ENCODE data around the gene CEP128.

The CEP128 gene

GRCh38 chr14:80700601-80701000 lies 240.9 kb downstream of the CEP128 start:
- H3K9me3 ChIP-seq: no peaks in the 10 kb centered on the region
- in situ Hi-C loops (cut with MboI; ENCODE audit: low sequenced_read_pairs): no loop called here
- peaks cover 13% of the 10 kb centered on the region for H3K4me1 ChIP-seq
- no peaks in the 10 kb centered on the region for H3K27me3 ChIP-seq (ENCODE audit: low read depth)
- DNase-seq (ENCODE audit: low spot score in 2 of 2): peak in 1 of 2 experiments; percentile 92
- H3K36me3 ChIP-seq (replicated peaks): no peaks in the 10 kb centered on the region
- no peak overlapping the region for H3K4me3 ChIP-seq

DNA sequence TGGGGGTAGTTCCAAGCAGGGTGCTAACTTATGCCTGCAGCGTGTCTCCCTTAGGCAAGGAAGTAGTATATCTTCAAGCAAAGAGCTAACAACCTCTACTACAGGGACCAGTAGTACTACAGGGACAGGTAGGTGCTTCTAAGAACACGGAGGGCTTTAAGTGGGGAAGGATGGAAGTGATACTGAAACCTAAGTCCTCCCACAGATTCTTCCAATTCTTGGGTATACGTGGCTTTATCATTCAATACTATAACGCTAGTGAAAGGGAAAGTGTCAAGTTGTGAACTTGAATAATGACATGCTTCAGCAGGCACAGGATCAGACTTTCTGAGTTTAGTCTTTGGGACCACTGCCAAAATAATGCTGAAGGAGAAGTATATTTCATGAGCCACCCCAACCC lies 241.7 kb downstream of the CEP128 start:
- Histone ChIP-seq H3K4me3 (no peak overlapping the region), H3K9me3 (no peaks in the 10 kb centered on the region), H3K4me1 (peaks cover 13% of the 10 kb centered on the region), H3K27me3 (ENCODE audit: low read depth) (no peaks in the 10 kb centered on the region), H3K36me3 (replicated peaks) (no peaks in the 10 kb centered on the region)
- DNase-seq (ENCODE audit: low spot score in 2 of 2): peak in 1 of 2 experiments; percentile 16
- in situ Hi-C loops (cut with MboI; ENCODE audit: low sequenced_read_pairs): no loop called here

- in situ Hi-C loops (cut with MboI; ENCODE audit: low sequenced_read_pairs): no loop called here
- H3K9me3 ChIP-seq: no peaks in the 10 kb centered on the region
- H3K27me3 ChIP-seq (ENCODE audit: low read depth): no peaks in the 10 kb centered on the region
- no peak for DNase-seq (ENCODE audit: low spot score in 2 of 2)
- no peaks in the 10 kb centered on the region for H3K36me3 ChIP-seq (replicated peaks)
- H3K4me1 ChIP-seq: peaks cover 13% of the 10 kb centered on the region
- H3K4me3 ChIP-seq: no peak overlapping the region
Measured at GRCh38 chr14:80698974-80699373, 242.6 kb downstream of the CEP128 start.

- H3K4me3 ChIP-seq: no peak overlapping the region
- in situ Hi-C loops (cut with MboI; ENCODE audit: low sequenced_read_pairs): no loop called here
- H3K27me3 ChIP-seq (ENCODE audit: low read depth): no peaks in the 10 kb centered on the region
- H3K4me1 ChIP-seq: peaks cover 7% of the 10 kb centered on the region
- DNase-seq (ENCODE audit: low spot score in 2 of 2): no peak
- no peaks in the 10 kb centered on the region for H3K36me3 ChIP-seq (replicated peaks)
- H3K9me3 ChIP-seq: no peaks in the 10 kb centered on the region
Measured at GRCh38 chr14:80695869-80696268, 245.7 kb downstream of the CEP128 start.

DNA sequence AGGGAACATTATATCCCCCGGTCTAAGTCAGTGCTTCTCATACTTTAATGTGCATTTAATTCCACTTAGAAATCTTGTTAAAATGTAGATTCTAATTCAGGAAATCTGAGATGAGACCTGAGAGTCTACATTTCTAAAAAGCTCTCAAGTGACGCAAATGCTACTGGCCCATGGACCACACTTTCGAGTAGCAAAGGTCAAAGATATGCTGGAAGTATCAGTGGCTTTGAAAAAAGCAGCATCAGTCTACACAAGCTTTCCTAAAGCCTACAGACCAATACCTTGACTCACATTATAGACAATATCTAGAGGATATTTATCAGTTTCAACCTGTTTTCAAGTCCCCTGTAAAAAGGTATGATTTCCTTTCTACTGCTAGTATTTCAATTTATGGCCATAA lies 248.6 kb downstream of the CEP128 start:
- no peaks in the 10 kb centered on the region for H3K4me1 ChIP-seq
- H3K27me3 ChIP-seq (ENCODE audit: low read depth): no peaks in the 10 kb centered on the region
- H3K36me3 ChIP-seq (replicated peaks): no peaks in the 10 kb centered on the region
- H3K9me3 ChIP-seq: no peaks in the 10 kb centered on the region
- no peak overlapping the region for H3K4me3 ChIP-seq
- DNase-seq (ENCODE audit: low spot score in 2 of 2): no peak
- in situ Hi-C loops (cut with MboI; ENCODE audit: low sequenced_read_pairs): no loop called here

- in situ Hi-C loops (cut with MboI; ENCODE audit: low sequenced_read_pairs): no loop called here
- DNase-seq (ENCODE audit: low spot score in 2 of 2): no peak
Measured at GRCh38 chr14:80681651-80682050, 259.9 kb downstream of the CEP128 start.

DNA sequence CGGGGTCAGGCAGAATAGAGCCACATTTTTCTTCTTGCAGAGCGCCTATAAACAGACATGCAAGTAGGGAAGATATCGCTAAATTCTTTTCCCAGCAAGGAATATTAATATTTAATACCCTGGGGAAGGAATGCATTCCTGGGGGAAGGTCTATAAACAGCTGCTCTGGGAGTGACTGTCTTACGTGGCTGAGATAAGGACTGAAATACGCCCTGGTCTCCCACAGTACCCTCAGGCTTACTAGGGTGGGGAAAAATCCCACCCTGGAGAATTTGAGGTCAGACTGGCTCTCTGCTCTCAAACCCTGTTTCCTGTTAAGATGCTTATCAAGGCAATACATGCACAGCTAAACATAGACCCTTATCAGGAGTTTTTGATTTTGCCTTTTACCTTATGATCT lies 262.3 kb downstream of the CEP128 start:
- no peak overlapping the region for H3K4me3 ChIP-seq
- in situ Hi-C loops (cut with MboI; ENCODE audit: low sequenced_read_pairs): no loop called here
- no peaks in the 10 kb centered on the region; the same call in 1 of the 2 replicates for H3K4me1 ChIP-seq
- no peaks in the 10 kb centered on the region for H3K36me3 ChIP-seq (replicated peaks)
- no peaks in the 10 kb centered on the region for H3K27me3 ChIP-seq (ENCODE audit: low read depth)
- no peak for DNase-seq (ENCODE audit: low spot score in 2 of 2)
- no peaks in the 10 kb centered on the region for H3K9me3 ChIP-seq

More at GRCh38 chr14:80681651-80682050, 259.9 kb downstream of the CEP128 start:
- Histone ChIP-seq H3K4me3 (no peak overlapping the region), H3K27me3 (ENCODE audit: low read depth) (no peaks in the 10 kb centered on the region), H3K36me3 (replicated peaks) (no peaks in the 10 kb centered on the region), H3K4me1 (no peaks in the 10 kb centered on the region), H3K9me3 (no peaks in the 10 kb centered on the region)

- in situ Hi-C loops (cut with MboI; ENCODE audit: low sequenced_read_pairs): no loop called here
- Histone ChIP-seq H3K4me3 (no peak overlapping the region), H3K4me1 (no peaks in the 10 kb centered on the region; the same call in 1 of the 2 replicates), H3K9me3 (no peaks in the 10 kb centered on the region), H3K36me3 (replicated peaks) (no peaks in the 10 kb centered on the region), H3K27me3 (ENCODE audit: low read depth) (no peaks in the 10 kb centered on the region)
- no peak for DNase-seq (ENCODE audit: low spot score in 2 of 2)
Measured at GRCh38 chr14:80678436-80678835, 263.1 kb downstream of the CEP128 start.

GRCh38 chr14:80669426-80669825 lies 272.1 kb downstream of the CEP128 start:
- Histone ChIP-seq H3K4me3 (no peak overlapping the region), H3K27me3 (ENCODE audit: low read depth) (no peaks in the 10 kb centered on the region), H3K36me3 (replicated peaks) (no peaks in the 10 kb centered on the region), H3K4me1 (peaks cover 7% of the 10 kb centered on the region), H3K9me3 (no peaks in the 10 kb centered on the region)
- no peak for DNase-seq (ENCODE audit: low spot score in 2 of 2)
- in situ Hi-C loops (cut with MboI; ENCODE audit: low sequenced_read_pairs): no loop called here

- no peaks in the 10 kb centered on the region for H3K36me3 ChIP-seq (replicated peaks)
- no peak overlapping the region for H3K4me3 ChIP-seq
- H3K27me3 ChIP-seq (ENCODE audit: low read depth): no peaks in the 10 kb centered on the region
- peaks cover 7% of the 10 kb centered on the region for H3K4me1 ChIP-seq
- H3K9me3 ChIP-seq: no peaks in the 10 kb centered on the region
- no peak for DNase-seq (ENCODE audit: low spot score in 2 of 2)
- in situ Hi-C loops (cut with MboI; ENCODE audit: low sequenced_read_pairs): no loop called here
Measured at GRCh38 chr14:80664576-80664975, 277.0 kb downstream of the CEP128 start.

DNA sequence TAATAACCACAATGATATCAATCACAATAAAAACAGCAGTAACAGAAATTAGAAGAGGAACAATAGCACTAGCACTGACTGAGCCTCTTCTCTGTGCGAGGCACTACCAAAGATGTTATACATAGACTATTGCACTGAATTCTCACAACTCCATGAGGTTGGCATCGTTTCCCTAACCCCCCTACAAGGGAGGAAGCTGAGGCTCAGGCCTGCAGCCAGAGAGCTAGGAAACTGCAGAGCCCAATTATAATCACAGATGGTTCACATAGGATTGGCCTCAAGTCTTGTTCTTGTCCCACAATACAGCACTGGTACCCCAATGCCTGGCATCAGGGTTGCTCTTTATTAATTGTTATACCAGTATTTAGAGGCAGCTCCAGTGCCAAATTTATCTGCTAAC lies 278.0 kb downstream of the CEP128 start:
- Histone ChIP-seq H3K36me3 (replicated peaks) (no peaks in the 10 kb centered on the region), H3K9me3 (no peaks in the 10 kb centered on the region), H3K27me3 (ENCODE audit: low read depth) (no peaks in the 10 kb centered on the region), H3K4me3 (no peak overlapping the region), H3K4me1 (peaks cover 7% of the 10 kb centered on the region)
- in situ Hi-C loops (cut with MboI; ENCODE audit: low sequenced_read_pairs): no loop called here
- no peak for DNase-seq (ENCODE audit: low spot score in 2 of 2)

DNA sequence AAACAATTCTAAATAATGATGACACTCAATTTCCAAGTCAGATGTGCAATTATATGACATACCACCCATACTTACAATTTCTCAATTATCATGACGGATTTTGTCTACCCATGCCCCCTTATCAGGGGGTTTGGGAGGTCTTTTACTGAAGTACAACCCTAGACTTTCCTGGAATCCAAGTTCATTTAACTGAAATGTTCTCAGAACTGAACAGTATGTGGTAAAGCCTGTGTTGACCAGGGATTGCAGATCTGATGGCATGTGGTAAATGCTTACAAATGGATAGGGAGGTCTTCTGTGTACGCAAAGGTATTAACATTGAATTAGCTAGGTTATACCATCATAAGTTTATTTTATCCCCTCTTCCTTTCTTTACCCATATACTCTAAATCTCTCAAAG lies 281.8 kb downstream of the CEP128 start:
- H3K9me3 ChIP-seq: no peaks in the 10 kb centered on the region
- no peaks in the 10 kb centered on the region for H3K27me3 ChIP-seq (ENCODE audit: low read depth)
- H3K4me1 ChIP-seq: no peaks in the 10 kb centered on the region
- H3K36me3 ChIP-seq (replicated peaks): no peaks in the 10 kb centered on the region
- DNase-seq (ENCODE audit: low spot score in 2 of 2): no peak
- no peak overlapping the region for H3K4me3 ChIP-seq
- in situ Hi-C loops (cut with MboI; ENCODE audit: low sequenced_read_pairs): no loop called here

- in situ Hi-C loops (cut with MboI; ENCODE audit: low sequenced_read_pairs): no loop called here
- Histone ChIP-seq H3K27me3 (ENCODE audit: low read depth) (no peaks in the 10 kb centered on the region), H3K4me3 (no peak overlapping the region), H3K36me3 (replicated peaks) (no peaks in the 10 kb centered on the region), H3K4me1 (no peaks in the 10 kb centered on the region), H3K9me3 (no peaks in the 10 kb centered on the region)
- no peak for DNase-seq (ENCODE audit: low spot score in 2 of 2)
Measured at GRCh38 chr14:80658733-80659132, 282.8 kb downstream of the CEP128 start.

DNA sequence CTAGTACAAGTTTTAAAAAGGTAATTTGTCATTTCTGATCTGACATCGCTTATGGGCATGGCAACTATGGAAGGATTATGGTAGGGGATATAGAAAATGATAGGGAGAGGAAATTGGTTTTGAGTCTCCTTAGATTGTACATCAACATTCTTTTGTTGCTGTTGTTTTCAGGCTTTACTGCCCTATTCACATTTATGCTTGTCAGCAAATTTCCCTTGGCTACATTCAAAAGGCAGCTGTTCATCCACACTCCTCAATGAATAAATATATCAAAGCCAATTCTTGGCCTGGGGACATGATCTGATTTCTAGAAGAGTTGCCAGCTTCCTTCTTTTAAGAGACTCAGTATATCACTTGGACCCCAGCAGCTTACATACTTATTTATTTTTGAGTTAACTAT lies 283.4 kb downstream of the CEP128 start:
- Histone ChIP-seq H3K36me3 (replicated peaks) (no peaks in the 10 kb centered on the region), H3K4me1 (no peaks in the 10 kb centered on the region), H3K27me3 (ENCODE audit: low read depth) (no peaks in the 10 kb centered on the region), H3K4me3 (no peak overlapping the region), H3K9me3 (no peaks in the 10 kb centered on the region)
- DNase-seq (ENCODE audit: low spot score in 2 of 2): no peak
- in situ Hi-C loops (cut with MboI; ENCODE audit: low sequenced_read_pairs): no loop called here

- in situ Hi-C loops (cut with MboI; ENCODE audit: low sequenced_read_pairs): no loop called here
- DNase-seq (ENCODE audit: low spot score in 2 of 2): no peak
- no peaks in the 10 kb centered on the region for H3K27me3 ChIP-seq (ENCODE audit: low read depth)
- H3K36me3 ChIP-seq (replicated peaks): no peaks in the 10 kb centered on the region
- no peak overlapping the region for H3K4me3 ChIP-seq
- no peaks in the 10 kb centered on the region for H3K9me3 ChIP-seq
- no peaks in the 10 kb centered on the region for H3K4me1 ChIP-seq
Measured at GRCh38 chr14:80653956-80654355, 287.6 kb downstream of the CEP128 start.

Measured in HAP-1 (cell line).